Endothelial cell of umbilical vein (primary cell): Measurements from ENCODE around the gene CFAP100. TPM values are rescaled to one million over a fixed set of nuclear protein-coding genes. Genes with fewer than 3 reads are reported as not detected.

Experiments used
- BruUV-seq: library from RNA; stranded (reverse); fragments of 400-500 nt; replicated peaks from 2 replicates; lab custom pipeline; 2021; lab: Mats Ljungman, UMichigan
- CTCF ChIA-PET: fragments of 300-600, 350-600 bp; sonication (Branson Sonifier 250); formaldehyde crosslinking; loops from one replicate; lab custom pipeline; 2021; ENCODE audit warnings: antibody characterized with exemption, inconsistent platforms; lab: Charles Lee
- POLR2A ChIA-PET: fragments of 300-600, 350-600 bp; sonication (Branson Sonifier 250); formaldehyde crosslinking; loops from one replicate; lab custom pipeline; 2021; ENCODE audit warnings: antibody characterized with exemption, inconsistent platforms; lab: Charles Lee
- DNase-seq: peaks from one replicate; pipeline ENCODE4 v3.0.0-alpha.2; 2011; ENCODE audit warnings: low read depth, low spot score
- FAIRE-seq: peaks from 2 replicates; lab custom pipeline; 2011; peaks lifted over from hg19 to GRCh38; lab: Jason Lieb, UNC
- H2AFZ ChIP-seq: 2 replicates; pipeline ENCODE4 v1.6.0; 2012; ENCODE audit warnings: low read depth, low read length, control low read depth, inconsistent platforms
- H3K27ac ChIP-seq: 2 replicates; pipeline ENCODE4 v1.5.1; 2011; ENCODE audit warnings: low read depth, mild to moderate bottlenecking, control low read depth, low read length, moderate library complexity; ENCODE audit not compliant: insufficient read depth
- H3K27me3 ChIP-seq, 2 experiments: 2 replicates each; pipeline versions ENCODE4 v1.6.0 to v1.6.1; 2011; ENCODE audit warnings: low read length in 2 of 2, mixed read lengths in 1 of 2; ENCODE audit not compliant: control insufficient read depth in 2 of 2, insufficient read depth in 2 of 2
- H3K36me3 ChIP-seq, 2 experiments: 2 replicates in 1 of 2; 3 replicates in 1 of 2; pipeline ENCODE4 v1.5.1; 2011; ENCODE audit warnings: low read length in 2 of 2, mild to moderate bottlenecking in 1 of 2, moderate library complexity in 1 of 2; ENCODE audit not compliant: control insufficient read depth in 2 of 2, insufficient read depth in 2 of 2; ENCODE audit errors: extremely low read depth in 1 of 2
- H3K4me1 ChIP-seq: 3 replicates; pipeline ENCODE4 v1.5.1; 2011; ENCODE audit warnings: mild to moderate bottlenecking, low read length; ENCODE audit not compliant: control insufficient read depth, insufficient read depth; ENCODE audit errors: extremely low read depth
- H3K4me2 ChIP-seq: 2 replicates; pipeline ENCODE4 v1.6.1; 2011; ENCODE audit warnings: low read length, control low read depth, mixed read lengths; ENCODE audit not compliant: insufficient read depth
- H3K4me3 ChIP-seq, 3 experiments: fragments of 200-600 bp in 1 of 3; sonication (generic), shearing (Covaris generic) in 1 of 3; replicated peaks in 1 of 3; 2 replicates each; pipeline ENCODE4 v1.5.1; 2011 to 2016; ENCODE audit warnings: control low read depth in 3 of 3, low read length in 3 of 3, mild to moderate bottlenecking in 2 of 3, inconsistent platforms in 1 of 3, low read depth in 1 of 3, moderate library complexity in 1 of 3; ENCODE audit not compliant: insufficient read depth in 1 of 3
- H3K79me2 ChIP-seq: 2 replicates; pipeline ENCODE4 v1.6.0; 2012; ENCODE audit warnings: low read length, inconsistent platforms; ENCODE audit not compliant: control insufficient read depth, insufficient read depth
- H3K9ac ChIP-seq: replicated peaks from 2 replicates; pipeline ENCODE3; 2011; ENCODE audit warnings: low read length, control low read depth; ENCODE audit not compliant: insufficient read depth; ENCODE audit errors: extremely low read depth
- H3K9me1 ChIP-seq: replicated peaks from 3 replicates; pipeline ENCODE4 v1.6.0; 2011; ENCODE audit warnings: mild to moderate bottlenecking, low read length; ENCODE audit not compliant: control insufficient read depth, insufficient read depth; ENCODE audit errors: extremely low read depth
- H3K9me3 ChIP-seq: replicated peaks from 2 replicates; pipeline ENCODE4 v1.5.1; 2012; ENCODE audit warnings: low read length, inconsistent platforms; ENCODE audit not compliant: control insufficient read depth, insufficient read depth
- H4K20me1 ChIP-seq: replicated peaks from 2 replicates; pipeline ENCODE3; 2011; ENCODE audit warnings: mild to moderate bottlenecking, low read length; ENCODE audit not compliant: control insufficient read depth, insufficient read depth; ENCODE audit errors: extremely low read depth
- CTCF ChIP-seq, 2 donors: IDR thresholded peaks; 1 replicate in 1 of 2; 2 replicates in 1 of 2; pipeline ENCODE4 v1.5.1; 2011; ENCODE audit warnings: low read length in 2 of 2, mild to moderate bottlenecking in 2 of 2, moderate library complexity in 2 of 2, control low read depth in 1 of 2, inconsistent platforms in 1 of 2, low read depth in 1 of 2; ENCODE audit not compliant: insufficient read depth in 1 of 2; ENCODE audit errors: extremely low read depth in 1 of 2
- EZH2 ChIP-seq: IDR thresholded peaks from 2 replicates; pipeline ENCODE4 v1.6.1; 2012; ENCODE audit warnings: borderline replicate concordance, low read depth, mild to moderate bottlenecking, moderate library complexity, low read length, inconsistent platforms; ENCODE audit not compliant: severe bottlenecking
- FOS ChIP-seq: IDR thresholded peaks from 2 replicates; pipeline ENCODE4 v1.6.1; 2011; ENCODE audit warnings: mild to moderate bottlenecking, low read length, moderate library complexity, borderline replicate concordance; ENCODE audit not compliant: insufficient read depth
- GATA2 ChIP-seq: IDR thresholded peaks from 2 replicates; pipeline ENCODE4 v1.7.0; 2011; ENCODE audit warnings: low read depth, mild to moderate bottlenecking, moderate library complexity, mixed read lengths, low read length; ENCODE audit not compliant: insufficient read length, insufficient read depth
- JUN ChIP-seq: IDR thresholded peaks from 2 replicates; pipeline ENCODE4 v1.6.1; 2011; ENCODE audit warnings: borderline replicate concordance, low read depth; ENCODE audit not compliant: insufficient read length, insufficient read depth
- MAX ChIP-seq: IDR thresholded peaks from 2 replicates; pipeline ENCODE4 v1.6.1; 2011; ENCODE audit not compliant: insufficient read depth, insufficient read length
- MYC ChIP-seq: IDR thresholded peaks from one replicate; pipeline ENCODE4 v1.6.1; 2011; ENCODE audit warnings: mild to moderate bottlenecking, low read depth, low read length
- POLR2A ChIP-seq: IDR thresholded peaks from 2 replicates; pipeline ENCODE4 v1.6.1; 2012; ENCODE audit warnings: low read depth, mild to moderate bottlenecking, control low read depth, low read length
- POLR2AphosphoS5 ChIP-seq: IDR thresholded peaks from 2 replicates; pipeline ENCODE4 v1.6.1; 2012; ENCODE audit warnings: low read depth, mild to moderate bottlenecking, control low read depth, low read length, moderate library complexity; ENCODE audit not compliant: insufficient read depth
- dilution Hi-C: fragments of 300-500 bp; cut with MboI; formaldehyde crosslinking; loops from one replicate; pipeline ENCODE4 v1.15.0; 2019; ENCODE audit warnings: low sequenced_read_pairs; ENCODE audit not compliant: extremely low pct_ligation_motif_present
- intact Hi-C: fragments of 100-400 bp; cut with micrococcal nuclease; formaldehyde crosslinking; loops from one replicate; pipeline ENCODE4 v1.10.0; 2022
- polyA plus RNA-seq, 4 experiments: library from polyadenylated mRNA; depleted of rRNA in 3 of 4; stranded (reverse) in 3 of 4; unstranded in 1 of 4; fragments of >200 nt; gene quantifications; 2 replicates each; pipeline versions ENCODE4 v1.2.1 to v1.2.3, GENCODE V29; 2011 to 2012; ENCODE audit warnings: missing spikeins in 1 of 4
- total RNA-seq: library from RNA; stranded (reverse); gene quantifications from 2 replicates; pipeline ENCODE4 v1.2.3, GENCODE V29; 2021

The CFAP100 gene
- total and polyA plus RNA-seq, 2 donors (not counting 3 experiments of a cell fraction or from before 2014, with no cell fraction given), result not detected

GRCh38 chr3:126423191-126424038 is 28.7 kb downstream of the CFAP100 start:
- no peak for TF ChIP-seq CTCF (IDR thresholded peaks at IDR 0.05; ENCODE audit: extremely low read depth in 1 of 2, insufficient read depth in 1 of 2, low read depth in 1 of 2, low read length in 2 of 2)
- no peak for TF ChIP-seq MYC
- ChIA-PET POLR2A (no interaction called here), CTCF (no interaction called here)
- Histone ChIP-seq H3K9ac (no peak overlapping the region), H3K79me2 (no peaks in the 10 kb centered on the region), H3K36me3 (no peaks in the 10 kb centered on the region), H3K27me3 (no peaks in the 10 kb centered on the region), H3K4me2 (no peak overlapping the region), H2AFZ (no peak overlapping the region), H3K27ac (no peak overlapping the region), H4K20me1 (no peaks in the 10 kb centered on the region), H3K4me3 (no peak overlapping the region), H3K9me3 (no peaks in the 10 kb centered on the region), H3K4me1 (no peaks in the 10 kb centered on the region), H3K9me1 (no peaks in the 10 kb centered on the region)
- dilution Hi-C loops, result no loop called here
- intact Hi-C loops, result no loop called here
- no TSS peak for BruUV-seq
- FAIRE-seq (no peak), DNase-seq (no peak)

- no peak overlapping the region for H3K4me3 ChIP-seq
- no peaks in the 10 kb centered on the region for H4K20me1 ChIP-seq
- no peak overlapping the region for H2AFZ ChIP-seq
- BruUV-seq, result no TSS peak
- H3K36me3 ChIP-seq, result no peaks in the 10 kb centered on the region
- ChIA-PET POLR2A (no interaction called here), CTCF (no interaction called here)
- no peaks in the 10 kb centered on the region for H3K9me1 ChIP-seq
- FAIRE-seq, result no peak
- intact Hi-C loops, result no loop called here
- H3K4me2 ChIP-seq, result no peak overlapping the region
- dilution Hi-C loops, result no loop called here
- H3K9me3 ChIP-seq, result no peaks in the 10 kb centered on the region
- no peaks in the 10 kb centered on the region for H3K27me3 ChIP-seq
- no peak for DNase-seq
- H3K4me1 ChIP-seq, result no peaks in the 10 kb centered on the region
- no peaks in the 10 kb centered on the region for H3K79me2 ChIP-seq
- no peak overlapping the region for H3K9ac ChIP-seq
- H3K27ac ChIP-seq, result no peak overlapping the region
- TF ChIP-seq MAX (no peak), MYC (no peak), POLR2A (no peak), CTCF (IDR thresholded peaks at IDR 0.05; ENCODE audit: extremely low read depth in 1 of 2, insufficient read depth in 1 of 2, low read depth in 1 of 2, low read length in 2 of 2) (no peak), JUN (no peak), POLR2AphosphoS5 (no peak), FOS (no peak), GATA2 (no peak), EZH2 (no peak)
Measured at GRCh38 chr3:126424039-126424717, 29.5 kb downstream of the CFAP100 start.
